Endothelial cell of umbilical vein (primary cell): ENCODE results near the gene R3HDM1. TPM values are rescaled to one million over a fixed set of nuclear protein-coding genes. Genes with fewer than 3 reads are reported as not detected.

Experiments used
- BruUV-seq: library from RNA; stranded (reverse); fragments of 400-500 nt; replicated peaks from 2 replicates; lab custom pipeline; 2021; lab: Mats Ljungman, UMichigan
- CTCF ChIA-PET: fragments of 300-600, 350-600 bp; sonication (Branson Sonifier 250); formaldehyde crosslinking; loops from one replicate; lab custom pipeline; 2021; ENCODE audit warnings: antibody characterized with exemption, inconsistent platforms; lab: Charles Lee
- POLR2A ChIA-PET: fragments of 300-600, 350-600 bp; sonication (Branson Sonifier 250); formaldehyde crosslinking; loops from one replicate; lab custom pipeline; 2021; ENCODE audit warnings: antibody characterized with exemption, inconsistent platforms; lab: Charles Lee
- DNase-seq: peaks from one replicate; pipeline ENCODE4 v3.0.0-alpha.2; 2011; ENCODE audit warnings: low read depth, low spot score
- FAIRE-seq: peaks from 2 replicates; lab custom pipeline; 2011; peaks lifted over from hg19 to GRCh38; lab: Jason Lieb, UNC
- H2AFZ ChIP-seq: 2 replicates; pipeline ENCODE4 v1.6.0; 2012; ENCODE audit warnings: low read depth, low read length, control low read depth, inconsistent platforms
- H3K27ac ChIP-seq: 2 replicates; pipeline ENCODE4 v1.5.1; 2011; ENCODE audit warnings: low read depth, mild to moderate bottlenecking, control low read depth, low read length, moderate library complexity; ENCODE audit not compliant: insufficient read depth
- H3K27me3 ChIP-seq, 2 experiments: 2 replicates each; pipeline versions ENCODE4 v1.6.0 to v1.6.1; 2011; ENCODE audit warnings: low read length in 2 of 2, mixed read lengths in 1 of 2; ENCODE audit not compliant: control insufficient read depth in 2 of 2, insufficient read depth in 2 of 2
- H3K36me3 ChIP-seq, 2 experiments: 2 replicates in 1 of 2; 3 replicates in 1 of 2; pipeline ENCODE4 v1.5.1; 2011; ENCODE audit warnings: low read length in 2 of 2, mild to moderate bottlenecking in 1 of 2, moderate library complexity in 1 of 2; ENCODE audit not compliant: control insufficient read depth in 2 of 2, insufficient read depth in 2 of 2; ENCODE audit errors: extremely low read depth in 1 of 2
- H3K4me1 ChIP-seq: 3 replicates; pipeline ENCODE4 v1.5.1; 2011; ENCODE audit warnings: mild to moderate bottlenecking, low read length; ENCODE audit not compliant: control insufficient read depth, insufficient read depth; ENCODE audit errors: extremely low read depth
- H3K4me2 ChIP-seq: 2 replicates; pipeline ENCODE4 v1.6.1; 2011; ENCODE audit warnings: low read length, control low read depth, mixed read lengths; ENCODE audit not compliant: insufficient read depth
- H3K4me3 ChIP-seq, 3 experiments: fragments of 200-600 bp in 1 of 3; sonication (generic), shearing (Covaris generic) in 1 of 3; replicated peaks in 1 of 3; 2 replicates each; pipeline ENCODE4 v1.5.1; 2011 to 2016; ENCODE audit warnings: control low read depth in 3 of 3, low read length in 3 of 3, mild to moderate bottlenecking in 2 of 3, inconsistent platforms in 1 of 3, low read depth in 1 of 3, moderate library complexity in 1 of 3; ENCODE audit not compliant: insufficient read depth in 1 of 3
- H3K79me2 ChIP-seq: 2 replicates; pipeline ENCODE4 v1.6.0; 2012; ENCODE audit warnings: low read length, inconsistent platforms; ENCODE audit not compliant: control insufficient read depth, insufficient read depth
- H3K9ac ChIP-seq: replicated peaks from 2 replicates; pipeline ENCODE3; 2011; ENCODE audit warnings: low read length, control low read depth; ENCODE audit not compliant: insufficient read depth; ENCODE audit errors: extremely low read depth
- H3K9me1 ChIP-seq: replicated peaks from 3 replicates; pipeline ENCODE4 v1.6.0; 2011; ENCODE audit warnings: mild to moderate bottlenecking, low read length; ENCODE audit not compliant: control insufficient read depth, insufficient read depth; ENCODE audit errors: extremely low read depth
- H3K9me3 ChIP-seq: replicated peaks from 2 replicates; pipeline ENCODE4 v1.5.1; 2012; ENCODE audit warnings: low read length, inconsistent platforms; ENCODE audit not compliant: control insufficient read depth, insufficient read depth
- H4K20me1 ChIP-seq: replicated peaks from 2 replicates; pipeline ENCODE3; 2011; ENCODE audit warnings: mild to moderate bottlenecking, low read length; ENCODE audit not compliant: control insufficient read depth, insufficient read depth; ENCODE audit errors: extremely low read depth
- EZH2 ChIP-seq: IDR thresholded peaks from 2 replicates; pipeline ENCODE4 v1.6.1; 2012; ENCODE audit warnings: borderline replicate concordance, low read depth, mild to moderate bottlenecking, moderate library complexity, low read length, inconsistent platforms; ENCODE audit not compliant: severe bottlenecking
- FOS ChIP-seq: IDR thresholded peaks from 2 replicates; pipeline ENCODE4 v1.6.1; 2011; ENCODE audit warnings: mild to moderate bottlenecking, low read length, moderate library complexity, borderline replicate concordance; ENCODE audit not compliant: insufficient read depth
- GATA2 ChIP-seq: IDR thresholded peaks from 2 replicates; pipeline ENCODE4 v1.7.0; 2011; ENCODE audit warnings: low read depth, mild to moderate bottlenecking, moderate library complexity, mixed read lengths, low read length; ENCODE audit not compliant: insufficient read length, insufficient read depth
- JUN ChIP-seq: IDR thresholded peaks from 2 replicates; pipeline ENCODE4 v1.6.1; 2011; ENCODE audit warnings: borderline replicate concordance, low read depth; ENCODE audit not compliant: insufficient read length, insufficient read depth
- MYC ChIP-seq: IDR thresholded peaks from one replicate; pipeline ENCODE4 v1.6.1; 2011; ENCODE audit warnings: mild to moderate bottlenecking, low read depth, low read length
- POLR2A ChIP-seq: IDR thresholded peaks from 2 replicates; pipeline ENCODE4 v1.6.1; 2012; ENCODE audit warnings: low read depth, mild to moderate bottlenecking, control low read depth, low read length
- POLR2AphosphoS5 ChIP-seq: IDR thresholded peaks from 2 replicates; pipeline ENCODE4 v1.6.1; 2012; ENCODE audit warnings: low read depth, mild to moderate bottlenecking, control low read depth, low read length, moderate library complexity; ENCODE audit not compliant: insufficient read depth
- dilution Hi-C: fragments of 300-500 bp; cut with MboI; formaldehyde crosslinking; loops from one replicate; pipeline ENCODE4 v1.15.0; 2019; ENCODE audit warnings: low sequenced_read_pairs; ENCODE audit not compliant: extremely low pct_ligation_motif_present
- intact Hi-C: fragments of 100-400 bp; cut with micrococcal nuclease; formaldehyde crosslinking; loops from one replicate; pipeline ENCODE4 v1.10.0; 2022
- polyA plus RNA-seq, 4 experiments: library from polyadenylated mRNA; depleted of rRNA in 3 of 4; stranded (reverse) in 3 of 4; unstranded in 1 of 4; fragments of >200 nt; gene quantifications; 2 replicates each; pipeline versions ENCODE4 v1.2.1 to v1.2.3, GENCODE V29; 2011 to 2012; ENCODE audit warnings: missing spikeins in 1 of 4
- total RNA-seq: library from RNA; stranded (reverse); gene quantifications from 2 replicates; pipeline ENCODE4 v1.2.3, GENCODE V29; 2021
- TF ChIP-seq, protein P1 (sequence below), 2 donors: IDR thresholded peaks; 1 replicate in 1 of 2; 2 replicates in 1 of 2; pipeline ENCODE4 v1.5.1; 2011; ENCODE audit warnings: low read length in 2 of 2, mild to moderate bottlenecking in 2 of 2, moderate library complexity in 2 of 2, control low read depth in 1 of 2, inconsistent platforms in 1 of 2, low read depth in 1 of 2; ENCODE audit not compliant: insufficient read depth in 1 of 2; ENCODE audit errors: extremely low read depth in 1 of 2
- TF ChIP-seq, protein P2 (sequence below): IDR thresholded peaks from 2 replicates; pipeline ENCODE4 v1.6.1; 2011; ENCODE audit not compliant: insufficient read depth, insufficient read length

The R3HDM1 gene
- total and polyA plus RNA-seq, 2 donors (not counting 3 experiments of a cell fraction or from before 2014, with no cell fraction given), result 36.6 to 61.8 TPM

DNA sequence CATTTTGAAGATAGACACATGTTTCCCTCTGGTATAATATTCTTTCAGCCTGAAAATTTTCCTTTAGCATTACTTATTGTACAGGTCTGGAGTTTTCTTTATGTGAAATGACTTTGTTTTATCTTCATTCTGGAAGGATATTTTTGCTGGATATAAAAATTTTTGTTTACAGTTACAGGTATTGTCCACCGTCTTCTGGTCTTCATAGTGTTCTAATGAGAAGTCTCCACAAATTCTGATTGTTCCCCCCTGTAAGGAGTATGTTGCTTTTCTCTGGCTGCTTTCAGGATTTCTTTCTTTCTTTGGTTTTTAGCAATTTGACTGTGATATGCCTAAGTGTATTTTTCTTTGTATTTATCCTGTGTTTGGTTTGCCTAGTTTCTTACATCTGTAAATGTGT, 225.4 kb downstream of the R3HDM1 start:
- CTCF ChIA-PET, result interaction anchor here (1.5 kb wide), 1 partner anchor 11 kb away, joined by 6 read pairs; no protein-coding TSS in a partner anchor

More for the DNA sequence above, 225.4 kb downstream of the R3HDM1 start:
- POLR2A ChIA-PET, result no interaction called here
- Histone ChIP-seq H3K79me2 (peaks cover 17% of the 10 kb centered on the region), H3K9ac (no peak overlapping the region), H4K20me1 (no peaks in the 10 kb centered on the region), H3K27ac (no peak overlapping the region), H3K4me1 (peaks cover 6% of the 10 kb centered on the region), H3K4me2 (no peak overlapping the region), H3K27me3 (no peaks in the 10 kb centered on the region), H3K9me3 (peaks cover 4% of the 10 kb centered on the region), H3K4me3 (no peak overlapping the region), H3K9me1 (no peaks in the 10 kb centered on the region), H2AFZ (no peak overlapping the region), H3K36me3 (peaks cover 17 to 26% of the 10 kb centered on the region in 2 experiments)
- no peak for DNase-seq
- BruUV-seq, result no TSS peak
- dilution Hi-C loops (no loop called here), intact Hi-C loops (no loop called here)
- TF ChIP-seq, protein P1, sequence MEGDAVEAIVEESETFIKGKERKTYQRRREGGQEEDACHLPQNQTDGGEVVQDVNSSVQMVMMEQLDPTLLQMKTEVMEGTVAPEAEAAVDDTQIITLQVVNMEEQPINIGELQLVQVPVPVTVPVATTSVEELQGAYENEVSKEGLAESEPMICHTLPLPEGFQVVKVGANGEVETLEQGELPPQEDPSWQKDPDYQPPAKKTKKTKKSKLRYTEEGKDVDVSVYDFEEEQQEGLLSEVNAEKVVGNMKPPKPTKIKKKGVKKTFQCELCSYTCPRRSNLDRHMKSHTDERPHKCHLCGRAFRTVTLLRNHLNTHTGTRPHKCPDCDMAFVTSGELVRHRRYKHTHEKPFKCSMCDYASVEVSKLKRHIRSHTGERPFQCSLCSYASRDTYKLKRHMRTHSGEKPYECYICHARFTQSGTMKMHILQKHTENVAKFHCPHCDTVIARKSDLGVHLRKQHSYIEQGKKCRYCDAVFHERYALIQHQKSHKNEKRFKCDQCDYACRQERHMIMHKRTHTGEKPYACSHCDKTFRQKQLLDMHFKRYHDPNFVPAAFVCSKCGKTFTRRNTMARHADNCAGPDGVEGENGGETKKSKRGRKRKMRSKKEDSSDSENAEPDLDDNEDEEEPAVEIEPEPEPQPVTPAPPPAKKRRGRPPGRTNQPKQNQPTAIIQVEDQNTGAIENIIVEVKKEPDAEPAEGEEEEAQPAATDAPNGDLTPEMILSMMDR (IDR thresholded peaks at IDR 0.05; ENCODE audit: extremely low read depth in 1 of 2, insufficient read depth in 1 of 2, low read depth in 1 of 2, low read length in 2 of 2), result no peak
- TF ChIP-seq FOS (no peak), POLR2A (no peak), JUN (no peak), MYC (no peak), EZH2 (no peak), POLR2AphosphoS5 (no peak), GATA2 (no peak)
- TF ChIP-seq, protein P2, sequence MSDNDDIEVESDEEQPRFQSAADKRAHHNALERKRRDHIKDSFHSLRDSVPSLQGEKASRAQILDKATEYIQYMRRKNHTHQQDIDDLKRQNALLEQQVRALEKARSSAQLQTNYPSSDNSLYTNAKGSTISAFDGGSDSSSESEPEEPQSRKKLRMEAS, result no peak
- no peak for FAIRE-seq
